ENCODE data around the gene CD151. TPM values are rescaled to one million over a fixed set of nuclear protein-coding genes. Genes with fewer than 3 reads are reported as not detected.

The CD151 gene
- total RNA-seq, 1 experiment from 2014 or later, result 296 TPM

DNA sequence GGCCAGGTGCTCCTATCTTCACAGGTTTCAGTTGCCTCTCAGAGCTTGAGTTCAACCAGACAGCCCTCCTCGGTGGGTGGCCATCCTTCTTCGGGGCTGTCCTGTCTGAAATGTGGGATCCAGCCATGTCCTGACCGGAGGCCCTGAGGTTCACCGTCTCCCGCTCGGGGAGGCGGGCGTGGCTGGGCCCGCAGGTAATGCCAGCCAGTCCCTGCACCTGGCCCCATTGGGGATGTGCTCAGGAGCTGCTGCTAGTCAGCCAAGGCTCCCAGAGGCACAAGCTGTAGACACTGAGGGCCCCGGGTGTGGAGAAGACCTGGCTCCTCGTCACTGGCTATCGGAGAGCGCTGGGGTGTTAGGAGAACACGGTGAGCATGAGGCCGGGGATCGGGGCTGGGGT, 42.5 kb downstream of the CD151 start:
- Histone ChIP-seq H3K4me2 (ENCODE audit: low read length) (no peak overlapping the region), H2AFZ (ENCODE audit: low read depth, low read length, poor library complexity, severe bottlenecking) (no peak overlapping the region), H3K27ac (ENCODE audit: low read depth, low read length) (no peak overlapping the region), H3K4me3 (replicated peaks in 1 of 2; ENCODE audit: low read depth in 1 of 2, low read length in 2 of 2) (no peak overlapping the region), H3K36me3 (ENCODE audit: control insufficient read depth in 1 of 2, insufficient read depth in 2 of 2, low read length in 2 of 2) (peaks cover 0 to 3% of the 10 kb centered on the region in 2 experiments; a peak in 2 of 4 replicates), H3K9me2 (ENCODE audit: insufficient read depth) (no peaks in the 10 kb centered on the region), H4K20me1 (ENCODE audit: insufficient read depth) (no peaks in the 10 kb centered on the region), H3K9ac (ENCODE audit: low read length) (no peak overlapping the region), H3K4me1 (ENCODE audit: control insufficient read depth in 1 of 2, insufficient read depth in 2 of 2, low read length in 2 of 2) (peaks cover 2 to 24% of the 10 kb centered on the region in 2 experiments; a peak in 3 of 4 replicates), H3K27me3 (ENCODE audit: insufficient read depth, low read length) (no peaks in the 10 kb centered on the region), H3K9me3 (ENCODE audit: control insufficient read depth in 1 of 2, insufficient read depth in 1 of 2, low read depth in 1 of 2, low read length in 2 of 2) (no peaks in the 10 kb centered on the region), H3K79me2 (ENCODE audit: insufficient read depth, low read length) (no peaks in the 10 kb centered on the region)
- BruUV-seq (replicated peaks), result no TSS peak
- RAD21 ChIA-PET (ENCODE audit: low non-redundant PET in 1 of 2, low total read pairs in 2 of 2, uncharacterized antibody in 2 of 2, unreplicated experiment in 2 of 2), result no interaction called here
- ATAC-seq (no peak), DNase-seq (ENCODE audit: low read depth, low spot score) (no peak)
- POLR2A ChIA-PET, result no interaction called here
- TF ChIP-seq EGR1 (IDR thresholded peaks at IDR 0.05; ENCODE audit: low read depth) (no peak), RAD21 (IDR thresholded peaks at IDR 0.05; ENCODE audit: low read depth) (no peak), POLR2A (IDR thresholded peaks at IDR 0.05; ENCODE audit: borderline replicate concordance, extremely low read depth, insufficient read depth, insufficient read length) (no peak)
- TF ChIP-seq, protein P1, sequence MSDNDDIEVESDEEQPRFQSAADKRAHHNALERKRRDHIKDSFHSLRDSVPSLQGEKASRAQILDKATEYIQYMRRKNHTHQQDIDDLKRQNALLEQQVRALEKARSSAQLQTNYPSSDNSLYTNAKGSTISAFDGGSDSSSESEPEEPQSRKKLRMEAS (IDR thresholded peaks at IDR 0.05), result no peak
- TF ChIP-seq, protein P2, sequence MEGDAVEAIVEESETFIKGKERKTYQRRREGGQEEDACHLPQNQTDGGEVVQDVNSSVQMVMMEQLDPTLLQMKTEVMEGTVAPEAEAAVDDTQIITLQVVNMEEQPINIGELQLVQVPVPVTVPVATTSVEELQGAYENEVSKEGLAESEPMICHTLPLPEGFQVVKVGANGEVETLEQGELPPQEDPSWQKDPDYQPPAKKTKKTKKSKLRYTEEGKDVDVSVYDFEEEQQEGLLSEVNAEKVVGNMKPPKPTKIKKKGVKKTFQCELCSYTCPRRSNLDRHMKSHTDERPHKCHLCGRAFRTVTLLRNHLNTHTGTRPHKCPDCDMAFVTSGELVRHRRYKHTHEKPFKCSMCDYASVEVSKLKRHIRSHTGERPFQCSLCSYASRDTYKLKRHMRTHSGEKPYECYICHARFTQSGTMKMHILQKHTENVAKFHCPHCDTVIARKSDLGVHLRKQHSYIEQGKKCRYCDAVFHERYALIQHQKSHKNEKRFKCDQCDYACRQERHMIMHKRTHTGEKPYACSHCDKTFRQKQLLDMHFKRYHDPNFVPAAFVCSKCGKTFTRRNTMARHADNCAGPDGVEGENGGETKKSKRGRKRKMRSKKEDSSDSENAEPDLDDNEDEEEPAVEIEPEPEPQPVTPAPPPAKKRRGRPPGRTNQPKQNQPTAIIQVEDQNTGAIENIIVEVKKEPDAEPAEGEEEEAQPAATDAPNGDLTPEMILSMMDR (IDR thresholded peaks at IDR 0.05 in 2 of 3, conservative IDR thresholded peaks at IDR 0.05 in 1 of 3; ENCODE audit: borderline replicate concordance in 1 of 3, insufficient read depth in 1 of 3, low read depth in 2 of 3, low read length in 2 of 3), result no peak
- CTCF ChIA-PET, result no interaction called here
- intact Hi-C loops (cut with micrococcal nuclease), result loop anchor here (10.0 kb wide), 1 partner anchor 180 kb away; no protein-coding TSS in a partner anchor

DNA sequence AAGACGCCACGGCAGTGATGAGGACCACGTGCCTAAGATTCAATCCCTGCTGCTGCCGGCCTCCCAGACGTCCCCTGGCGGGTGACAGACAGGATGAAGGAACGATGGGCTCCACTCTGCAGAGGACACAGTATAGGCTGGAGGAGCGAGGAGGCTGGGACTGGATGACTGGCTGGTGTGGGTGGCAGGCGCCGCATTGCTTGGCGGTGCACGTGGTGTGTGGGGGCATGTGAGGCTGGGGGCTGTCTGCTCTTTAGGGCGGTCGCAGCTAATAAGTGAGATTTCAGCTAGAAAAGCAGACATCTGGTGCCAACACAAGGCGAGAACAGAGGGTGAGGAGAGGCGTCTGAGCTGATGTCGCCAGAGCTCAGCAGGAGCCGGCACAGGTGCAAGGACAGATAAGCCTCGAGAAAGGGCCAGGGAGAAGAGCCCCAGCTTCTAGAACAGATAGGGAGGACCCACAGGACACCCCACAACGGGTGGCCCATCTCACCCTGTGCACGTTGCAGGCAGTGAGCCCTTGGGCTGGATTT, 43.1 kb downstream of the CD151 start:
- Histone ChIP-seq H3K4me1 (ENCODE audit: control insufficient read depth in 1 of 2, insufficient read depth in 2 of 2, low read length in 2 of 2) (peaks cover 2 to 24% of the 10 kb centered on the region in 2 experiments; a peak in 3 of 4 replicates), H3K4me3 (replicated peaks in 1 of 2; ENCODE audit: low read depth in 1 of 2, low read length in 2 of 2) (no peak overlapping the region), H3K27ac (ENCODE audit: low read depth, low read length) (no peak overlapping the region), H3K9me2 (ENCODE audit: insufficient read depth) (no peaks in the 10 kb centered on the region), H2AFZ (ENCODE audit: low read depth, low read length, poor library complexity, severe bottlenecking) (no peak overlapping the region), H3K27me3 (ENCODE audit: insufficient read depth, low read length) (no peaks in the 10 kb centered on the region), H3K9ac (ENCODE audit: low read length) (no peak overlapping the region), H4K20me1 (ENCODE audit: insufficient read depth) (no peaks in the 10 kb centered on the region), H3K4me2 (ENCODE audit: low read length) (no peak overlapping the region), H3K36me3 (ENCODE audit: control insufficient read depth in 1 of 2, insufficient read depth in 2 of 2, low read length in 2 of 2) (peaks cover 0 to 3% of the 10 kb centered on the region in 2 experiments; a peak in 2 of 4 replicates), H3K79me2 (ENCODE audit: insufficient read depth, low read length) (no peaks in the 10 kb centered on the region), H3K9me3 (ENCODE audit: control insufficient read depth in 1 of 2, insufficient read depth in 1 of 2, low read depth in 1 of 2, low read length in 2 of 2) (no peaks in the 10 kb centered on the region)
- intact Hi-C loops (cut with micrococcal nuclease), result loop anchor here (10.0 kb wide), 1 partner anchor 179 kb away; no protein-coding TSS in a partner anchor
- CTCF ChIA-PET, result no interaction called here
- DNase-seq (ENCODE audit: low read depth, low spot score) (no peak), ATAC-seq (no peak)
- BruUV-seq (replicated peaks), result no TSS peak
- RAD21 ChIA-PET (ENCODE audit: low non-redundant PET in 1 of 2, low total read pairs in 2 of 2, uncharacterized antibody in 2 of 2, unreplicated experiment in 2 of 2), result no interaction called here
- TF ChIP-seq EZH2 (IDR thresholded peaks at IDR 0.05) (no peak), SIN3A (IDR thresholded peaks at IDR 0.05; ENCODE audit: low read depth) (no peak), ZNF274 (IDR thresholded peaks at IDR 0.05; ENCODE audit: low read depth, low read length) (no peak), RAD21 (IDR thresholded peaks at IDR 0.05; ENCODE audit: low read depth) (no peak), EGR1 (IDR thresholded peaks at IDR 0.05; ENCODE audit: low read depth) (no peak), FOSL1 (IDR thresholded peaks at IDR 0.05; ENCODE audit: low read depth) (no peak), TCF7L2 (IDR thresholded peaks at IDR 0.05; ENCODE audit: borderline replicate concordance, extremely low read depth, insufficient read depth, insufficient read length) (no peak)
- TF ChIP-seq, protein P1 (IDR thresholded peaks at IDR 0.05), result no peak
- POLR2A ChIA-PET, result no interaction called here
